CD8-positive, alpha-beta memory T cell (primary cell): ENCODE results near the gene SP4. TPM values are rescaled to one million over a fixed set of nuclear protein-coding genes. Genes with fewer than 3 reads are reported as not detected.
"Not testable (repeated sequence)": the region's sequence is repeated elsewhere in the genome, so short reads cannot be mapped to it uniquely, and the experiment has no call there.

Experiments used
- CTCF ChIA-PET: fragments of 350-600 bp; sonication (Branson Sonifier 250); formaldehyde crosslinking; loops from one replicate; lab custom pipeline; 2021; ENCODE audit warnings: antibody characterized with exemption; lab: Charles Lee
- POLR2A ChIA-PET: fragments of 350-600 bp; sonication (Branson Sonifier 250); formaldehyde crosslinking; loops from one replicate; lab custom pipeline; 2021; ENCODE audit warnings: antibody characterized with exemption; lab: Charles Lee
- DNase-seq, 5 donors: peaks; one replicate each; pipeline versions ENCODE4 v3.0.0 to v3.0.0-alpha.2; 2020 to 2022; ENCODE audit warnings: mixed read lengths in 1 of 5
- H3K27ac ChIP-seq: one replicate; pipeline ENCODE4 v1.7.0; 2013; ENCODE audit warnings: low read depth, mild to moderate bottlenecking, low read length, moderate library complexity
- H3K27me3 ChIP-seq: 2 replicates; pipeline ENCODE4 v1.7.0; 2013; ENCODE audit warnings: low read length, mild to moderate bottlenecking; ENCODE audit not compliant: insufficient read depth, poor library complexity, severe bottlenecking
- H3K36me3 ChIP-seq: 2 replicates; pipeline ENCODE4 v1.7.0; 2013; ENCODE audit warnings: mild to moderate bottlenecking, low read length, moderate library complexity; ENCODE audit not compliant: insufficient read depth
- H3K4me1 ChIP-seq: 2 replicates; pipeline ENCODE4 v1.7.0; 2013; ENCODE audit warnings: mild to moderate bottlenecking, low read length, moderate library complexity; ENCODE audit not compliant: insufficient read depth
- H3K4me3 ChIP-seq: 2 replicates; pipeline ENCODE4 v1.7.0; 2013; ENCODE audit warnings: mild to moderate bottlenecking, low read length
- H3K9me3 ChIP-seq: 2 replicates; pipeline ENCODE4 v1.7.0; 2013; ENCODE audit warnings: mild to moderate bottlenecking, low read length
- H3K27ac Mint-ChIP-seq, 8 donors: one replicate each; pipeline ENCODE4 v1.8.0; 2020 to 2021; ENCODE audit warnings: mixed read lengths in 8 of 8, mild to moderate bottlenecking in 6 of 8, inconsistent platforms in 3 of 8, moderate library complexity in 3 of 8
- H3K27me3 Mint-ChIP-seq, 2 donors: one replicate each; pipeline ENCODE4 v1.8.0; 2020 to 2021; ENCODE audit warnings: mixed read lengths in 2 of 2, mild to moderate bottlenecking in 1 of 2, moderate library complexity in 1 of 2
- H3K36me3 Mint-ChIP-seq, 3 donors: one replicate each; pipeline ENCODE4 v1.8.0; 2020 to 2021; ENCODE audit warnings: mixed read lengths in 3 of 3, inconsistent platforms in 1 of 3, mild to moderate bottlenecking in 1 of 3
- H3K4me1 Mint-ChIP-seq, 3 donors: one replicate each; pipeline ENCODE4 v1.8.0; 2020 to 2021; ENCODE audit warnings: mixed read lengths in 3 of 3, inconsistent platforms in 1 of 3, mild to moderate bottlenecking in 1 of 3
- H3K4me3 Mint-ChIP-seq, 7 donors: one replicate each; pipeline ENCODE4 v1.8.0; 2020 to 2021; ENCODE audit warnings: mixed read lengths in 7 of 7, mild to moderate bottlenecking in 6 of 7, moderate library complexity in 4 of 7, inconsistent platforms in 2 of 7
- H3K9me3 Mint-ChIP-seq, 5 donors: one replicate each; pipeline ENCODE4 v1.8.0; 2020 to 2022; ENCODE audit warnings: mixed read lengths in 5 of 5, mild to moderate bottlenecking in 3 of 5, moderate library complexity in 2 of 5, inconsistent platforms in 1 of 5
- polyA plus RNA-seq: library from polyadenylated mRNA; unstranded; fragments of 300-500 nt; fragmentation: Illumina TruSeq; gene quantifications from one replicate; pipeline ENCODE4 v1.2.3, GENCODE V29; 2021
- total RNA-seq, 2 experiments: library from RNA; stranded (reverse); gene quantifications; one replicate each; pipeline ENCODE4 v1.2.3, GENCODE V29; 2021

The SP4 gene
- total and polyA plus RNA-seq, 3 experiments from 2014 or later: 14.1 to 22.2 (median 20.0) TPM

DNA sequence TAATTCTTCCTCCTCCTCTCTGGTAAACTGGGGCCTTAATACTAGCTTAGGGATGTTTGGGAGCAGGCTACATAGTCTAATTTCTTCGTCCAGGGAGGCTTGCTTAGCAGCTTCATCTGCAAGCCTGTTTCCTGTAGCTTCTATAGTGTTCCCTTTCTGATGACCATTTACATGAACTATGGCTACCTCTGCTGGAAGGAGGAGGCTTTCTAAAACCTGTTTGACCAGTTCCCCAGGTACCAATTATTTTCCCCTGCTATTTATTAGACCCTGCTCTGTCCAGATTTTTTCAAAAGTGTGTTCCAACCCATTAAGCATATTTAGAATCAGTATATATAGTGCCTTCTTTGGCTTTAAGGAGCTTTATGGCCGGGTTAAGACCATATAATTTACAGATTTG, 76.1 kb downstream of the SP4 start:
- Histone ChIP-seq H3K9me3 (peaks cover 5% of the 10 kb centered on the region), H3K4me3 (no peak overlapping the region), H3K4me1 (no peaks in the 10 kb centered on the region), H3K27ac (no peak overlapping the region), H3K36me3 (no peaks in the 10 kb centered on the region), H3K27me3 (no peaks in the 10 kb centered on the region)
- Mint-ChIP-seq H3K9me3 (peaks cover 19 to 41% (median 23%) of the 10 kb centered on the region in 5 donors), H3K27ac (peak overlapping the region in 3 of 8 donors; percentile 10 to 78 (median 25)), H3K36me3 (peaks cover 50 to 90% (median 72%) of the 10 kb centered on the region in 3 donors), H3K4me1 (peaks cover 5 to 37% (median 12%) of the 10 kb centered on the region in 3 donors), H3K27me3 (no peaks in the 10 kb centered on the region), H3K4me3 (no peak overlapping the region)
- ChIA-PET POLR2A (no interaction called here), CTCF (interaction anchor here (1.3 to 1.4 kb wide), 2 partner anchors 242 to 247 kb away, joined by 3 to 4 read pairs; no protein-coding TSS in a partner anchor)
- no peak for DNase-seq

DNA sequence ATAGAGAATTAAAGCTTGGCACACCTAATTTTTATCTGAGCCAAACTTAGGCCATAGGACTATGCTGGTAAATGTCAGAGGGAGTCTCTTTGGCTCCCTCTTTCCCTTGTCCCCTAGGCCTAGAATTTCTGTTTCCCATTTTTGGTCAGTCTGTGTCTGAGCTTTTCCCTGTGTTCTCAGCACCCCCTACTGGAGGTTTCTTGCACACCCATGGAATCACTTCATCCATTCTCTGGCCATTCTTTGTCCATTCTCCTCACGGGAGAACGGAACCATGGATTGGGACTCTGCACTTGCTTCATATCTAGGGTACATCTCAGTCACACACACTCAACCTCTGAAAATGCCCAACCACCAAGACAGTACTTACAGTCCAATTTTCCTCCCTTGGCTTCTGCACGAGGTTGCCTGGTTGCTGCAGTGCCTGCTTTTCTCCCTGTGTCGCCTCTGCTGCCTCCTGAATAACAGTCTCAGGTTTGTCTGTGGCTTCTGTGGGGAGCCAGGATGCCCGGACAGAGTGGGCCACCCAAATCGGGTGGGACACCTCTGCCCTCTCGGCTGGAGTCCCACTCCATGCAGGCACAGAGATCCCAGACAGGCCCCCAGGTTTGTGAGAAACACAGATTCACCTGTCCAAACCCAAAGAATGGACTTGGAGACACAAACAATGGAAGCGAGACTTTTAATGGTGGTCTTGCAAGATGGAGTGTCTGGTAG, 79.9 kb downstream of the SP4 start:
- H3K27ac Mint-ChIP-seq: peak overlapping the region in 2 of 8 donors; percentile 15 to 29
- no peak overlapping the region for H3K4me3 Mint-ChIP-seq
- no peaks in the 10 kb centered on the region for H3K27me3 Mint-ChIP-seq
- DNase-seq: peak in 3 of 5 donors; percentile 8 to 18 (median 15)
- no peaks in the 10 kb centered on the region for H3K4me1 ChIP-seq
- no peak overlapping the region for H3K4me3 ChIP-seq
- H3K9me3 Mint-ChIP-seq: peaks cover 19 to 35% (median 23%) of the 10 kb centered on the region in 5 donors
- no peak overlapping the region for H3K27ac ChIP-seq
- ChIA-PET POLR2A (no interaction called here), CTCF (no interaction called here)
- H3K9me3 ChIP-seq: peaks cover 5% of the 10 kb centered on the region
- H3K36me3 ChIP-seq: peaks cover 18% of the 10 kb centered on the region
- H3K4me1 Mint-ChIP-seq: peaks cover 2 to 23% (median 8%) of the 10 kb centered on the region in 3 donors
- H3K27me3 ChIP-seq: no peaks in the 10 kb centered on the region
- H3K36me3 Mint-ChIP-seq: peaks cover 53 to 88% (median 56%) of the 10 kb centered on the region in 3 donors

DNA sequence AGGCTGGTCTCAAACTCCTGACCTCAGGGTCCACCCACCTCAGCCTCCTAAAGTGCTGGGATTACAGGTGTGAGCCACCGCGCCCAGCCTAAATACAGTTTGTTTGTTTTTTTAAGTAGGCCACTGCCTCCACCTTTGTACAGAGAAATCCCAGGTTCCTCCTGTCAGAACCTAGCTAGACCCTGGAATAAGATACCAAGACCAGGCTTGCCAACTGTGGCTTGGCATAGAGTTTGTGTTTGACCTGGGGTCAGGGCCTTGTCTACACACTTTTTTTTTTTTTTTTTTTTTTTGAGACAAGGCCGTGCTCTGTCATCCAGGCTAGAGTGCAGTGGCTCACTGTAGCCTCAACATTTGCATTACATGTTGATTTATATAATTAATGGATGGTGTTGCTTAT, 80.7 kb downstream of the SP4 start:
- Mint-ChIP-seq H3K27me3 (no peaks in the 10 kb centered on the region), H3K9me3 (peaks cover 19 to 34% (median 23%) of the 10 kb centered on the region in 5 donors), H3K4me1 (peaks cover 2 to 15% (median 7%) of the 10 kb centered on the region in 3 donors), H3K27ac (no peak overlapping the region), H3K36me3 (peaks cover 47 to 84% (median 53%) of the 10 kb centered on the region in 3 donors), H3K4me3 (no peak overlapping the region)
- CTCF ChIA-PET: no interaction called here
- Histone ChIP-seq H3K27me3 (no peaks in the 10 kb centered on the region), H3K4me1 (no peaks in the 10 kb centered on the region), H3K9me3 (peaks cover 5% of the 10 kb centered on the region), H3K36me3 (peaks cover 18% of the 10 kb centered on the region), H3K4me3 (no peak overlapping the region), H3K27ac (no peak overlapping the region)
- DNase-seq: no peak
- POLR2A ChIA-PET: no interaction called here

DNA sequence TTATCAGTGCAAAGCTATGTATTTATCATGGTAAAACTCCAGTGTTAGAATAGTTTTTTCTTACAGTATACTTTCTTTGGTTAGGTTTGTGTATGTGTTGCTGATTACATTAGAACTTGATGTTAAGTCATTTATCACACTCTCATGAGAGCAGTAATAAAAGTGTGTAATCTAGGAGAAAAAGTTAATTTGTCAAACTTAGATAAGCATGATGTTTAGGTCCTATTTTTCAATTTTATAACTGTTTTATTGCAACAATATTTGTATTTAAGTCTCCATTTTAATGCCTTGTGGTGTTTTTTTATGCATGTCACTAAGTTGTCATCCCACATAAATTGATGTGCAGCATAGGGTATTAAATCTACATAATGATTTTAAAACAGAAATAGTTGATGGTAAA, 86.2 kb downstream of the SP4 start:
- no peaks in the 10 kb centered on the region for H3K4me1 ChIP-seq
- H3K36me3 ChIP-seq: peaks cover 18% of the 10 kb centered on the region
- H3K27me3 ChIP-seq: no peaks in the 10 kb centered on the region
- Mint-ChIP-seq H3K36me3 (peaks cover 4 to 39% (median 26%) of the 10 kb centered on the region in 3 donors), H3K4me3 (no peak overlapping the region), H3K27ac (no peak overlapping the region), H3K4me1 (no peaks in the 10 kb centered on the region), H3K27me3 (no peaks in the 10 kb centered on the region), H3K9me3 (no peaks in the 10 kb centered on the region)
- no peaks in the 10 kb centered on the region for H3K9me3 ChIP-seq
- no peak for DNase-seq
- ChIA-PET CTCF (no interaction called here), POLR2A (no interaction called here)
- no peak overlapping the region for H3K27ac ChIP-seq
- no peak overlapping the region for H3K4me3 ChIP-seq

DNA sequence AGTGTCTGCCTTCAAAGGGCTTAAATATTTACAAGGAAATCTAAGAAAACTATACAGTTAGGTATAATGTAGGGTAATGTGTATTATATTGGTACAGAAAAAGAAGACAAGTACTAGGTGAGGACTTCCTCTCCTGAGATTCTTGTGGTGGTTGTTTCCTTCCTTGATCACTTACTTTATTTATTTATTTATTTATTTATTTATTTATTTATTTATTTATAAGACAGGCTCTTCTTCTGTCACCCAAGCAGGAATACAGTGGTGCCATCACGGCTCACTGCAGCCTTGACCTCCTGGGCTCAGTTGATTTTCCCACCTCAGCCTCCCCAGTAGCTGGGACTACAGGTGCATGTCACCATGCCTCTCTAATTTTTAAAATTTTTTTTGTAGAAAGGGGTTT, 96.8 kb downstream of the SP4 start:
- POLR2A ChIA-PET: no interaction called here
- no peaks in the 10 kb centered on the region for H3K4me1 ChIP-seq
- no peak for DNase-seq
- H3K27me3 Mint-ChIP-seq: no peaks in the 10 kb centered on the region
- H3K36me3 Mint-ChIP-seq: no peaks in the 10 kb centered on the region
- H3K4me3 ChIP-seq: no peak overlapping the region
- H3K36me3 ChIP-seq: no peaks in the 10 kb centered on the region
- H3K27ac Mint-ChIP-seq: no peak overlapping the region
- no peaks in the 10 kb centered on the region for H3K27me3 ChIP-seq
- H3K9me3 Mint-ChIP-seq: no peaks in the 10 kb centered on the region
- no peaks in the 10 kb centered on the region for H3K9me3 ChIP-seq
- H3K27ac ChIP-seq: no peak overlapping the region
- H3K4me3 Mint-ChIP-seq: no peak overlapping the region
- CTCF ChIA-PET: no interaction called here
- H3K4me1 Mint-ChIP-seq: no peaks in the 10 kb centered on the region

DNA sequence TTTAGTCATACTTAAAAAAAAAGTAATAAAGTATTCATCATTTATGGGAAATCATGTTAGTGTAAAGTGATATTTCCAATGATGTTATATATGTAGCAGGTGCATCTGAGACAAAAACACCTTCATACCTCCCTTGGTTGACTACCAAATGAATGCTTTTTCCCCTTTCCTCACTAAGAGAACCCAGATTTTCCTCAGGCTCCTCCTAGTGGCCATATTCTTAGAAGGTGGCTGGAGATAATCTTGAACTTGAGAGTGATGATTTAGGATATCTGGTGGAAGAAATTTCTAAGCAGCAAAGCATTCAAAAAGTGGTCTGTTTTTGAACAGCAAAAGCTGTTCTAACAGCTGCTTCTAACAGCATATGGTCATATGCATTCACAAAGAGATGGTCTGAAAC, 98.1 kb downstream of the SP4 start:
- Histone ChIP-seq H3K27me3 (no peaks in the 10 kb centered on the region), H3K27ac (no peak overlapping the region), H3K4me1 (no peaks in the 10 kb centered on the region), H3K9me3 (no peaks in the 10 kb centered on the region), H3K4me3 (no peak overlapping the region), H3K36me3 (no peaks in the 10 kb centered on the region)
- peak in 1 of 5 donors; percentile 8 for DNase-seq
- Mint-ChIP-seq H3K27me3 (peaks cover 0 to 4% of the 10 kb centered on the region in 2 donors), H3K9me3 (no peaks in the 10 kb centered on the region), H3K27ac (no peak overlapping the region), H3K4me1 (no peaks in the 10 kb centered on the region), H3K4me3 (no peak overlapping the region), H3K36me3 (no peaks in the 10 kb centered on the region)
- ChIA-PET POLR2A (no interaction called here), CTCF (interaction anchor here (1.9 kb wide), 1 partner anchor 10 kb away, joined by 5 read pairs; no protein-coding TSS in a partner anchor)

DNA sequence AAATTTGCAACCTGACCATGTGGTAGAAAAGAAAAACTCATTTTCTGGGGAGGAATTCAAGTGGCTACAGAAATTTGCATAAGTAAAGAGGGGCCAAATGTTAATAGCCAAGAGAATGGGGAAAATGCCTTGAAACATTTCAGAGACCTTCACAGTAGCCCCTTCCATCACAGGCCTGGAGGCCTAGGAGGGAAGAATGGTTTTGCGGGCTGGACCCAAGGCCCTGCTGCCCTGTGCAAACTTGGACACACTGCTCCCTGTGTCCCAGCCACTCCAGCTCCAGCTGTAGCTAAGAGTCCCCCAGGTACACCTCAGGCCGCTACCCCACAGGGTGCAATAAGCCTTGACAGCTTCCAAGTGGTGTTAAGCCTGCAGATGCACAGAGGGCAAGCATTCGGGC, 98.6 kb downstream of the SP4 start:
- Mint-ChIP-seq H3K36me3 (no peaks in the 10 kb centered on the region), H3K27ac (peak overlapping the region in 1 of 8 donors; percentile 38), H3K4me3 (no peak overlapping the region), H3K4me1 (no peaks in the 10 kb centered on the region), H3K9me3 (no peaks in the 10 kb centered on the region), H3K27me3 (peaks cover 0 to 4% of the 10 kb centered on the region in 2 donors)
- Histone ChIP-seq H3K27me3 (no peaks in the 10 kb centered on the region), H3K9me3 (no peaks in the 10 kb centered on the region), H3K27ac (no peak overlapping the region), H3K4me1 (no peaks in the 10 kb centered on the region), H3K4me3 (no peak overlapping the region), H3K36me3 (no peaks in the 10 kb centered on the region)
- no peak for DNase-seq
- ChIA-PET CTCF (interaction anchor here (1.9 kb wide), 1 partner anchor 9 kb away, joined by 5 read pairs; no protein-coding TSS in a partner anchor), POLR2A (no interaction called here)

DNA sequence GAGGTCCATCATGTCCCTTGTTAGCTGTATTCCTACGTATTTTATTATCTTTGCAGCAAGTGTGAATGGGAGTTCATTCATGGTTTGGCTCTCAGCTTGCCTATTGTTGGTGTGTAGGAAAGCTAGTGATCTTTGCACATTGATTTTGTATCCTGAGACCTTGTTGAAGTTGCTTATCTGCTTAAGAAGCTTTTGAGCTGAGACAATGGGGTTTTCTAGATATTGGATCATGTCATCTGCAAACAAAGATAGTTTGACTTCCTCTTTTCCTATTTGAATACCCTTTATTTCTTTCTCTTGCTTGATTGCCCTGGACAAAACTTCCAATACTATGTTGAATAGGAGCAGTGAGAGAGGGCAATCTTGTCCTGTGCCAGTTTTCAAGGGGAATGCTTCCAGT, 104.6 kb downstream of the SP4 start:
- H3K27ac Mint-ChIP-seq: peak overlapping the region in 1 of 8 donors; percentile 1
- H3K27me3 ChIP-seq, H3K9me3 Mint-ChIP-seq, H3K36me3 ChIP-seq, POLR2A ChIA-PET, H3K4me3 ChIP-seq, H3K36me3 Mint-ChIP-seq, CTCF ChIA-PET, H3K4me1 ChIP-seq, DNase-seq, H3K4me3 Mint-ChIP-seq, H3K9me3 ChIP-seq, H3K4me1 Mint-ChIP-seq, H3K27ac ChIP-seq: not testable (repeated sequence)
- peaks cover 10 to 24% of the 10 kb centered on the region in 2 donors for H3K27me3 Mint-ChIP-seq
